ENCODE measurements around the gene MAP7. TPM values are rescaled to one million over a fixed set of nuclear protein-coding genes. Genes with fewer than 3 reads are reported as not detected.

The MAP7 gene
- total RNA-seq, 2 experiments from 2014 or later, result 0.45 to 0.49 TPM

GRCh38 chr6:136334853-136335252 lies 215.4 kb downstream of the MAP7 start:
- no peak for DNase-seq
- ChIA-PET CTCF (no interaction called here), POLR2A (no interaction called here)
- H3K9me3 Mint-ChIP-seq, result no peaks in the 10 kb centered on the region
- H3K27ac Mint-ChIP-seq, result no peak overlapping the region
- H3K4me1 Mint-ChIP-seq (ENCODE audit: low read depth), result no peaks in the 10 kb centered on the region
- Histone ChIP-seq H3K9me3 (ENCODE audit: control insufficient read depth in 1 of 2, insufficient read depth in 1 of 2, low read length in 2 of 2) (no peaks in the 10 kb centered on the region), H3K27ac (ENCODE audit: low read depth in 1 of 2, low read length in 2 of 2) (no peak overlapping the region), H3K4me3 (ENCODE audit: low read length) (no peak overlapping the region), H3K27me3 (ENCODE audit: control insufficient read depth in 1 of 2, insufficient read depth in 2 of 2, low read length in 2 of 2) (peaks cover 0 to 3% of the 10 kb centered on the region in 2 experiments), H3K4me1 (ENCODE audit: insufficient read depth, low read length) (no peaks in the 10 kb centered on the region), H3K36me3 (ENCODE audit: insufficient read depth, low read length) (no peaks in the 10 kb centered on the region)
- no peak overlapping the region for H3K4me3 Mint-ChIP-seq
- TF ChIP-seq, protein P1, sequence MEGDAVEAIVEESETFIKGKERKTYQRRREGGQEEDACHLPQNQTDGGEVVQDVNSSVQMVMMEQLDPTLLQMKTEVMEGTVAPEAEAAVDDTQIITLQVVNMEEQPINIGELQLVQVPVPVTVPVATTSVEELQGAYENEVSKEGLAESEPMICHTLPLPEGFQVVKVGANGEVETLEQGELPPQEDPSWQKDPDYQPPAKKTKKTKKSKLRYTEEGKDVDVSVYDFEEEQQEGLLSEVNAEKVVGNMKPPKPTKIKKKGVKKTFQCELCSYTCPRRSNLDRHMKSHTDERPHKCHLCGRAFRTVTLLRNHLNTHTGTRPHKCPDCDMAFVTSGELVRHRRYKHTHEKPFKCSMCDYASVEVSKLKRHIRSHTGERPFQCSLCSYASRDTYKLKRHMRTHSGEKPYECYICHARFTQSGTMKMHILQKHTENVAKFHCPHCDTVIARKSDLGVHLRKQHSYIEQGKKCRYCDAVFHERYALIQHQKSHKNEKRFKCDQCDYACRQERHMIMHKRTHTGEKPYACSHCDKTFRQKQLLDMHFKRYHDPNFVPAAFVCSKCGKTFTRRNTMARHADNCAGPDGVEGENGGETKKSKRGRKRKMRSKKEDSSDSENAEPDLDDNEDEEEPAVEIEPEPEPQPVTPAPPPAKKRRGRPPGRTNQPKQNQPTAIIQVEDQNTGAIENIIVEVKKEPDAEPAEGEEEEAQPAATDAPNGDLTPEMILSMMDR (IDR thresholded peaks at IDR 0.05), result no peak
- H3K36me3 Mint-ChIP-seq (ENCODE audit: low read depth), result no peaks in the 10 kb centered on the region
- no peaks in the 10 kb centered on the region for H3K27me3 Mint-ChIP-seq
- intact Hi-C loops (cut with DNase I, micrococcal nuclease), result no loop called here
- ATAC-seq (ENCODE audit: poor library complexity), result no peak

GRCh38 chr6:136334465-136334846 lies 215.8 kb downstream of the MAP7 start:
- H3K9me3 ChIP-seq (ENCODE audit: control insufficient read depth in 1 of 2, insufficient read depth in 1 of 2, low read length in 2 of 2), result no peaks in the 10 kb centered on the region
- no peaks in the 10 kb centered on the region for H3K4me1 ChIP-seq (ENCODE audit: insufficient read depth, low read length)
- CTCF ChIA-PET, result no interaction called here
- POLR2A ChIA-PET, result no interaction called here
- H3K4me1 Mint-ChIP-seq (ENCODE audit: low read depth), result no peaks in the 10 kb centered on the region
- H3K27me3 ChIP-seq (ENCODE audit: control insufficient read depth in 1 of 2, insufficient read depth in 2 of 2, low read length in 2 of 2), result peaks cover 0 to 3% of the 10 kb centered on the region in 2 experiments
- ATAC-seq (ENCODE audit: poor library complexity) (no peak), DNase-seq (no peak)
- H3K36me3 Mint-ChIP-seq (ENCODE audit: low read depth), result no peaks in the 10 kb centered on the region
- no peak overlapping the region for H3K27ac Mint-ChIP-seq
- H3K27me3 Mint-ChIP-seq, result no peaks in the 10 kb centered on the region
- H3K4me3 Mint-ChIP-seq, result no peak overlapping the region
- no peaks in the 10 kb centered on the region for H3K36me3 ChIP-seq (ENCODE audit: insufficient read depth, low read length)
- H3K4me3 ChIP-seq (ENCODE audit: low read length), result no peak overlapping the region
- intact Hi-C loops (cut with DNase I, micrococcal nuclease), result no loop called here
- TF ChIP-seq, protein P1 (IDR thresholded peaks at IDR 0.05), result no peak
- H3K27ac ChIP-seq (ENCODE audit: low read depth in 1 of 2, low read length in 2 of 2), result no peak overlapping the region
- no peaks in the 10 kb centered on the region for H3K9me3 Mint-ChIP-seq

DNA sequence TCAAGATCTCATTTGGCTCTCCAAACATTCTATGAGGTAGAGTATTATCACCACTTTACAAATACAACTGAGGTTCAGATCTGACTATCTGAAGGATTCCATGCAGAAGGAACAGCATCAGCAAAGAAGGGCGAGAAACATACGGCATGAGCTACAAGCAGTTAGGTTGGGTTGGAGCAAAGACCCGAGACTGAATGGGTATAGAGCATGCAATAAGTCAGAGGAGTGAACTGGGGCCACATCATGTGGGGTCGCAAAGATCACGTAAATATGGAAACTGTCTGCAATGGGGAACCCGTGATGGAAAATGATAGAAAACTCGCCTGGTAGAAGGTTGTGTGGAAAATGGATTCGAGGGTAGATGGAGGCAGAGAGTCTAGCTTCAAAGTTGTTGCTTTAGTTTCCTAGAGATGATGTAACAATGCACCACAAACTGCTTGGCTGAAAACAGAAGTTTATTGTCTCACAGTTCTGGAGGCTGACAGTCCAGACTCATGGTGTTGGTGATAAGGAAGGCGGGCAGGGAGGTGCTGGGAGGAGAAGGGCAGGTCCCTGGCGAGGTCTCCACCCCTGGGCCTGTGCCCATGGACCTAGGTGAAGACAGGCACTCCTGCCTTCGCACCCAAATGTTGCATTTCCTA lies 216.3 kb downstream of the MAP7 start:
- H3K4me1 Mint-ChIP-seq (ENCODE audit: low read depth), result no peaks in the 10 kb centered on the region
- Histone ChIP-seq H3K27ac (ENCODE audit: low read depth in 1 of 2, low read length in 2 of 2) (no peak overlapping the region), H3K4me3 (ENCODE audit: low read length) (no peak overlapping the region), H3K27me3 (ENCODE audit: control insufficient read depth in 1 of 2, insufficient read depth in 2 of 2, low read length in 2 of 2) (peaks cover 0 to 3% of the 10 kb centered on the region in 2 experiments), H3K9me3 (ENCODE audit: control insufficient read depth in 1 of 2, insufficient read depth in 1 of 2, low read length in 2 of 2) (no peaks in the 10 kb centered on the region), H3K4me1 (ENCODE audit: insufficient read depth, low read length) (no peaks in the 10 kb centered on the region), H3K36me3 (ENCODE audit: insufficient read depth, low read length) (no peaks in the 10 kb centered on the region)
- ChIA-PET CTCF (no interaction called here), POLR2A (no interaction called here)
- H3K36me3 Mint-ChIP-seq (ENCODE audit: low read depth), result no peaks in the 10 kb centered on the region
- H3K27ac Mint-ChIP-seq, result no peak overlapping the region
- intact Hi-C loops (cut with DNase I, micrococcal nuclease), result no loop called here
- no peaks in the 10 kb centered on the region for H3K9me3 Mint-ChIP-seq
- ATAC-seq (ENCODE audit: poor library complexity) (no peak), DNase-seq (no peak)
- no peaks in the 10 kb centered on the region for H3K27me3 Mint-ChIP-seq
- TF ChIP-seq, protein P1 (IDR thresholded peaks at IDR 0.05), result no peak
- H3K4me3 Mint-ChIP-seq, result no peak overlapping the region

Data from CD4-positive, alpha-beta T cell (primary cell).